Ectodermal cell (in vitro differentiated cells): ENCODE measurements around the gene AAMDC.

Experiments
- H3K27ac ChIP-seq: 2 replicates; pipeline ENCODE4 v1.7.0; 2013; ENCODE audit warnings: mild to moderate bottlenecking, low read depth, low read length; ENCODE audit not compliant: insufficient read depth, poor library complexity, severe bottlenecking
- H3K27me3 ChIP-seq: 2 replicates; pipeline ENCODE4 v1.7.0; 2013; ENCODE audit warnings: mild to moderate bottlenecking, low read length; ENCODE audit not compliant: insufficient read depth, control insufficient read depth, poor library complexity, severe bottlenecking
- H3K36me3 ChIP-seq: one replicate; pipeline ENCODE4 v1.7.0; 2013; ENCODE audit warnings: low read length; ENCODE audit not compliant: control insufficient read depth, insufficient read depth
- H3K4me1 ChIP-seq: one replicate; pipeline ENCODE4 v1.7.0; 2013; ENCODE audit warnings: low read length; ENCODE audit not compliant: control insufficient read depth, insufficient read depth
- H3K4me3 ChIP-seq: 2 replicates; pipeline ENCODE4 v1.7.0; 2013; ENCODE audit warnings: low read depth, low read length, control low read depth; ENCODE audit not compliant: insufficient read depth
- H3K9me3 ChIP-seq: 2 replicates; pipeline ENCODE4 v1.7.0; 2013; ENCODE audit warnings: mild to moderate bottlenecking, low read length, moderate library complexity; ENCODE audit not compliant: control insufficient read depth
- WGBS, 2 experiments: methylation state at CpG; one replicate each; pipeline ENCODE4 v1.1.7; 2013; ENCODE audit warnings: missing lambda C conversion rate in 2 of 2; 5-methylcytosine and 5-hydroxymethylcytosine counted together

AAMDC gene

DNA sequence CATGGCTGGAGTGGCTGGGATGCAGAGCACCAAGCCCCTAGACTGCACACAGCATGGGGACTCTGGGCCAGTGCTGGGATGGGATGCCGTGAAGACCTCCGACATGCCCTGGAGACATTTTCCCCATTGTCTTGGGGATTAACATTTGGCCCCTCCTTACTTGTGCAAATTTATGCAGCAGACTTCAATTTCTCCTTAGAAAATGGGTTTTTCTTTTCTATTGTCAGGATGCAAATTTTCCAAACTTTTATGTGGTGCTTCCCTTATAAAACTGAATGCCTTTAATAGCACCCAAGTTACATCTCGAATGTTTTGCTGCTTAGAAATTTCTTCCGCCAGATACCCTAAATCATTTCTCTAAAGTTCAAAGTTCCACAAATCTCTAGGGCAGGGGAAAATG is 29.6 kb upstream of the AAMDC start:
- Histone ChIP-seq H3K36me3 (peaks cover 9% of the 10 kb centered on the region), H3K4me1 (no peaks in the 10 kb centered on the region), H3K4me3 (no peak overlapping the region), H3K9me3 (no peaks in the 10 kb centered on the region), H3K27me3 (no peaks in the 10 kb centered on the region), H3K27ac (no peak overlapping the region)
- WGBS, 2 experiments = 88 to 94% methylated on average over 4 of the region's 4 CpGs

DNA sequence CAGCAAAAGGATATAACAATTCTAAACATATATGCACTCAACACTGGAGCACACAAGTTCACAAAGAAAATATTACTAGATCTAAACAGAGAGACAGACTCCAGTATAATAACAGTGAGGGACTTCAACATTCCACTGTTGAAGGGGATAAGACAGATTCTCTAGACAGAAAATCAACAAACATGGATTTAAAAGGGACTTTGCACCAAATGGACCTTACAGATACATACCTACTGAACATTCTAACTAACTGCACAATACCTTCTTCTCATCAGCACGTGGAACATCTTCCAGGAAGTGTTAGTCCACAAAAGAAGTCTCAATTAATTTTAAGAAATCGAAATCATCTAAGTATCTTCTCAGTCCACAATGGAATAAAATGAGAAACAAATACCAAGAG is 27.0 kb upstream of the AAMDC start:
- 92 to 98% methylated on average over 2 of the region's 2 CpGs for WGBS, 2 experiments
- H3K36me3 ChIP-seq = peaks cover 9% of the 10 kb centered on the region
- no peaks in the 10 kb centered on the region for H3K27me3 ChIP-seq
- no peak overlapping the region for H3K4me3 ChIP-seq
- H3K4me1 ChIP-seq = no peaks in the 10 kb centered on the region
- H3K9me3 ChIP-seq = no peaks in the 10 kb centered on the region
- H3K27ac ChIP-seq = no peak overlapping the region

GRCh38 chr11:77799338-77799737 is 21.6 kb upstream of the AAMDC start:
- Histone ChIP-seq H3K27me3 (no peaks in the 10 kb centered on the region), H3K27ac (no peak overlapping the region), H3K4me3 (no peak overlapping the region), H3K4me1 (no peaks in the 10 kb centered on the region), H3K36me3 (no peaks in the 10 kb centered on the region), H3K9me3 (no peaks in the 10 kb centered on the region)
- 86 to 90% methylated on average over 3 of the region's 3 CpGs for WGBS, 2 experiments

- Histone ChIP-seq H3K4me3 (no peak overlapping the region), H3K27me3 (no peaks in the 10 kb centered on the region), H3K9me3 (no peaks in the 10 kb centered on the region), H3K4me1 (no peaks in the 10 kb centered on the region), H3K27ac (no peak overlapping the region), H3K36me3 (no peaks in the 10 kb centered on the region)
Observed at GRCh38 chr11:77800449-77800848, 20.5 kb upstream of the AAMDC start.

DNA sequence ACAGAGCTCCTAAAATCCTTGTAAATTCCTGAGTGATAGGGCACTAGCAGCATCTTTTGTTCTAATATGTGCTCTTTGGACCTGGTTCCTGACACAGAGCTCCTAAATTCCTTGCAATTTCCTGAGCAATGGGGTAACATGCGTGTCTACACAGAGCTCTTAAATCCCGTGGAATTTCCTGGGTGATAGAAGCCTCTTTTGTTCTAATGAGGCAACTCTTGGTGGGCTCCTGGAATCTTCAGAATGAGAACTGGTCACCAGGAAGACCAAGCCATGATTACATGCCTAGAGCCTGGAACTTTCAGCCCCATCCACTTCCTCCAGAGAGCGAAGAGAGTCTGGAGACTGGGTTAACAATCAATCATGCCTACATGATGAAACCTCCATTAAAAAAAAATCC is 19.5 kb upstream of the AAMDC start:
- no peak overlapping the region for H3K4me3 ChIP-seq
- H3K4me1 ChIP-seq = no peaks in the 10 kb centered on the region
- no peaks in the 10 kb centered on the region for H3K36me3 ChIP-seq
- no peak overlapping the region for H3K27ac ChIP-seq
- 92% methylated on average over 3 of the region's 3 CpGs for WGBS, 2 experiments
- no peaks in the 10 kb centered on the region for H3K9me3 ChIP-seq
- no peaks in the 10 kb centered on the region for H3K27me3 ChIP-seq

DNA sequence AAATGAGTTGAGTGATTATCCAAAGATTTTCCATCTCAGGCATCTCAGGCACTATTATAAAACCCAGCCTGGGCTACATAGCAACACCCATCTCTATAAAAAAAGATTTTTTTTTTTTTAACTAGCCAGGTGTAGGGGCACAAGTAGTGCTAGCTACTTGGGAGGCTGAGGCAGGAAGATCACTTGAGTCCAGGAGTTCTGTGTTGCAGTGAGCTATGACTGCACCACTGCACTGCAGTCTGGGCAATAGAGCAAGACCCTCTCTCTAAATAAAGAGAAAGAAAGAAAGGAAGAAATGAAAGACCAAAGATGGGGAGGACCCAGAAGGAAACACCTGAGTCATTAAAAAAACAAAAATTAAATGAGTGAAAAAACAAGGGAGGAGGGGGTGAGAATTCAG is 14.5 kb upstream of the AAMDC start:
- Histone ChIP-seq H3K4me1 (no peaks in the 10 kb centered on the region), H3K9me3 (no peaks in the 10 kb centered on the region), H3K27ac (no peak overlapping the region), H3K27me3 (no peaks in the 10 kb centered on the region), H3K4me3 (no peak overlapping the region), H3K36me3 (no peaks in the 10 kb centered on the region)

GRCh38 chr11:77806993-77807392 is 14.0 kb upstream of the AAMDC start:
- no peaks in the 10 kb centered on the region for H3K36me3 ChIP-seq
- H3K27me3 ChIP-seq = no peaks in the 10 kb centered on the region
- no peak overlapping the region for H3K27ac ChIP-seq
- no peaks in the 10 kb centered on the region for H3K4me1 ChIP-seq
- H3K9me3 ChIP-seq = no peaks in the 10 kb centered on the region
- 92 to 97% methylated on average over 2 of the region's 2 CpGs for WGBS, 2 experiments
- H3K4me3 ChIP-seq = no peak overlapping the region

DNA sequence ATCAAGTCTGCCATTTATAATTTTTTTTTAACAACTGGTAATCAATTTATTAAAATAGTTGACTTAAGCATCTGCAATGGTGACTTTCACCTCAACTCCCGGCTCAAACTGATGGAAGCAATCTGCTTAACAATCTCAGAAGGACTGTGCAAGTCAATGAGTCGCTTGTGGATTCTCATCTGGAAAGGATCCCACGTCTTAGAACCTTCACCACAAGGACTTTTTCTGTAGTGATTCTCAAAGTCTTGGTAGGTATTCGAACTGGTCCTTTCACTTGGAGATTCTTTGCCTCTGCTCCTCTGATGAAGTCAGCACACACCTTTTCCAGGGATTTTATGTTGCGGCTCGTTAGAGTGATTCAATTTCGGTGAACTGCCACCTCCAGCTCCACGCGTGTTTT is 7.7 kb upstream of the AAMDC start:
- no peaks in the 10 kb centered on the region for H3K4me1 ChIP-seq
- peaks cover 2% of the 10 kb centered on the region for H3K36me3 ChIP-seq
- no peak overlapping the region for H3K4me3 ChIP-seq
- no peaks in the 10 kb centered on the region for H3K9me3 ChIP-seq
- WGBS, 2 experiments = 95% methylated on average over 9 of the region's 9 CpGs
- no peak overlapping the region for H3K27ac ChIP-seq
- H3K27me3 ChIP-seq = no peaks in the 10 kb centered on the region

- 98 to 99% methylated on average over 2 to 3 of the region's 3 CpGs for WGBS, 2 experiments
Observed at GRCh38 chr11:77814848-77815247, 6.1 kb upstream of the AAMDC start.

DNA sequence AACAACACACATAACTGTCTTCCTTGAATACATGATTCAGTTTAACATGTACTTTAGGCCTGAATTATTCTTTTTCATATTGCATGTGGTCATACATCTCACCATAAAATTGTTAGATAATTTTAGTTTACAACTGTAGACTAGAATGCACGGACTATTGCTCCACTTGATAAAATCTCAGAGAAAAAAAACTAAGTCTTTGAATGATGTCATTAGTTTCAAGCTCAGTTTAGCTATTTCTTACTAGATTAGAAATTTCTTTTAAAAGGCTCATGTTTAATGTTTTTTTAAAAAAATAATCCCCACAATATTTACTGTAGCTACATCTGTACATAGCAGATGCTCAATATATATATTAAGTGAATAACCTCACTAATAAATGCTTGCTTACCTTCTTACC is 5.5 kb upstream of the AAMDC start:
- WGBS, 2 experiments = 80% methylated on average over 1 of the region's 1 CpG; no CpG with 5 or more reads in 1 of the 2 experiments
- H3K27me3 ChIP-seq = no peaks in the 10 kb centered on the region
- no peak overlapping the region for H3K27ac ChIP-seq
- H3K4me1 ChIP-seq = no peaks in the 10 kb centered on the region
- H3K9me3 ChIP-seq = no peaks in the 10 kb centered on the region
- H3K4me3 ChIP-seq = no peak overlapping the region
- peaks cover 2% of the 10 kb centered on the region for H3K36me3 ChIP-seq

More at GRCh38 chr11:77814848-77815247, 6.1 kb upstream of the AAMDC start:
- peaks cover 2% of the 10 kb centered on the region for H3K36me3 ChIP-seq
- H3K27me3 ChIP-seq = no peaks in the 10 kb centered on the region
- no peak overlapping the region for H3K27ac ChIP-seq
- H3K4me3 ChIP-seq = no peak overlapping the region
- no peaks in the 10 kb centered on the region for H3K9me3 ChIP-seq
- no peaks in the 10 kb centered on the region for H3K4me1 ChIP-seq

DNA sequence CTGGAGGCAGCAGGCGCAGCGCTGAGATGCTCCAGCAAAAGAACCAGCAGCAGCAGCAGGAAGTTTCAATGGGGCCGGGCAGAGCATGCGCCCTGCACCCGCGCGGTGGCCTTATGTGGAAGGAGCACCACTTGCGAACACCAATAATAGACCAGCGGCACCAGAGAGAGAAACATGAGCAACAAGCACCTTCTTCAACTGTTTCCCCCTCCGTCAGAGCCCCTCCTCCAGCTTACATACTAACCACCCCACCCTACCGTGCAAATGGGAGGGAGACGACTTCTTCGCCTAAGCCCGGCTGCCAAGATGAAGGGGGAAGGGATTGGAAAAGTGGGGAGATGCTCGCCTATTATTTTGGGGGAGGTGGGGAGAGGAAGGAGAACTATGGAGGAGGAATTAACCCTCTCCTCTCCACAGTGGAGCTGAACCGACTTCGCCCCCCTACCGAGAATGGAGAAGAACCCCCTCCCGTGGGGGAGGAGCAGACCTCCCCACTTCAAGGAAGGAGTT is 1.5 kb upstream of the AAMDC start:
- H3K4me1 ChIP-seq = peaks cover 6% of the 10 kb centered on the region
- 0% methylated on average over 11 to 18 of the region's 19 CpGs for WGBS, 2 experiments
- peak overlapping the region; percentile 90 for H3K27ac ChIP-seq
- H3K36me3 ChIP-seq = peaks cover 2% of the 10 kb centered on the region
- H3K4me3 ChIP-seq = peak overlapping the region; percentile 99
- no peaks in the 10 kb centered on the region for H3K27me3 ChIP-seq
- no peaks in the 10 kb centered on the region for H3K9me3 ChIP-seq
